ENCODE data around the gene CDK7. TPM values are rescaled to one million over a fixed set of nuclear protein-coding genes. Genes with fewer than 3 reads are reported as not detected.

CDK7 gene
- polyA plus RNA-seq, 12 donors = 18.7 to 27.8 (median 23.1) TPM; not detected in 1

- no peak for DNase-seq
Observed at GRCh38 chr5:69285448-69286116, 50.9 kb downstream of the CDK7 start.

GRCh38 chr5:69288069-69288468 is 53.4 kb downstream of the CDK7 start:
- no peak for DNase-seq

- DNase-seq = no peak
Observed at GRCh38 chr5:69288688-69289087, 54.0 kb downstream of the CDK7 start.

- DNase-seq = no peak
Observed at GRCh38 chr5:69292306-69292705, 57.6 kb downstream of the CDK7 start.

- no peak for DNase-seq
Observed at GRCh38 chr5:69293882-69294281, 59.2 kb downstream of the CDK7 start.

GRCh38 chr5:69295088-69295754 is 60.5 kb downstream of the CDK7 start:
- peak; percentile 18 for DNase-seq

- no peak for DNase-seq
Observed at GRCh38 chr5:69299625-69300024, 64.9 kb downstream of the CDK7 start.

- DNase-seq = no peak
Observed at GRCh38 chr5:69300537-69301203, 66.0 kb downstream of the CDK7 start.

- no peak for DNase-seq
Observed at GRCh38 chr5:69305512-69305911, 70.8 kb downstream of the CDK7 start.

- no peak for DNase-seq
Observed at GRCh38 chr5:69308046-69308553, 73.4 kb downstream of the CDK7 start.

GRCh38 chr5:69309380-69309779 is 74.7 kb downstream of the CDK7 start:
- no peak for DNase-seq

- no peak for DNase-seq
Observed at GRCh38 chr5:69312459-69313160, 77.9 kb downstream of the CDK7 start.

GRCh38 chr5:69313428-69313827 is 78.7 kb downstream of the CDK7 start:
- DNase-seq = no peak

- DNase-seq = no peak
Observed at GRCh38 chr5:69315972-69316371, 81.3 kb downstream of the CDK7 start.

GRCh38 chr5:69317391-69317790 is 82.7 kb downstream of the CDK7 start:
- DNase-seq = no peak

- no peak for DNase-seq
Observed at GRCh38 chr5:69326365-69326764, 91.7 kb downstream of the CDK7 start.

Other genes starting within 250 kb of the CDK7 start
- 10 to 100 TPM in 11 of 12 donors, not detected in 1; 39.0 to 77.7 (median 55.6) TPM for gene SLC30A5, start 140.9 kb upstream of the CDK7 start, polyA plus RNA-seq (ENCODE audit: insufficient read length in 12 of 12)
- 10 to 100 TPM in 11 of 12 donors, not detected in 1; 22.7 to 62.5 (median 40.4) TPM for gene CCNB1, start 67.7 kb upstream of the CDK7 start, polyA plus RNA-seq (ENCODE audit: insufficient read length in 12 of 12)
- 10 to 100 TPM in 10 of 12 donors, 1 to 10 TPM in 1, not detected in 1; 8.2 to 27.0 (median 15.2) TPM for gene CENPH, start 45.3 kb upstream of the CDK7 start, polyA plus RNA-seq (ENCODE audit: insufficient read length in 12 of 12)
- gene CCDC125, start 97.9 kb downstream of the CDK7 start, polyA plus RNA-seq (ENCODE audit: insufficient read length in 12 of 12) = 10 to 100 TPM in 1 of 12 donors, 1 to 10 TPM in 10, not detected in 1; 2.6 to 11.9 (median 3.9) TPM
- 10 to 100 TPM in 11 of 12 donors, not detected in 1; 31.2 to 55.5 (median 43.9) TPM for gene AK6, start 134.6 kb downstream of the CDK7 start, polyA plus RNA-seq (ENCODE audit: insufficient read length in 12 of 12)
- gene TAF9, start 134.6 kb downstream of the CDK7 start, polyA plus RNA-seq (ENCODE audit: insufficient read length in 12 of 12) = 10 to 100 TPM in 11 of 12 donors, not detected in 1; 30.2 to 52.8 (median 42.9) TPM
- gene RAD17, start 134.9 kb downstream of the CDK7 start, polyA plus RNA-seq (ENCODE audit: insufficient read length in 12 of 12) = 10 to 100 TPM in 11 of 12 donors, not detected in 1; 25.8 to 38.8 (median 29.2) TPM
- 1 to 10 TPM in 3 of 12 donors, under 1 TPM in 8, not detected in 1; 0.18 to 6.2 (median 0.37) TPM for gene MARVELD2, start 180.2 kb downstream of the CDK7 start, polyA plus RNA-seq (ENCODE audit: insufficient read length in 12 of 12)